A673 (cell line): Measurements from ENCODE around the gene SH2D3C.

Experiments
- CTCF ChIP-seq: fragments of 300-800, 200-600 bp; sonication (generic); conservative IDR thresholded peaks from 2 replicates; pipeline ENCODE4 v1.5.1; 2017; ENCODE audit warnings: low read depth, mild to moderate bottlenecking, antibody characterized with exemption, low read length, moderate library complexity, mixed read lengths
- EZH2 ChIP-seq: fragments of 200-600 bp; sonication (generic); IDR thresholded peaks from 2 replicates; pipeline ENCODE4 v1.6.1; 2017; ENCODE audit warnings: borderline replicate concordance, low read depth, mild to moderate bottlenecking, mixed read lengths, antibody characterized with exemption, low read length; ENCODE audit not compliant: poor library complexity, severe bottlenecking

- TF ChIP-seq CTCF (no peak), EZH2 (no peak)
These were observed 15.7 kb upstream of the SH2D3C start for GRCh38 chr9:127794001-127794791.
